Sigmoid colon (tissue), 4 donors: ENCODE data around the gene WNT6.

Source experiments
- POLR2AphosphoS5 ChIP-seq, 4 donors: sonication (generic); formaldehyde crosslinking; IDR thresholded peaks; one replicate each; pipeline ENCODE4 v1.6.1; 2017; ENCODE audit warnings: antibody characterized with exemption in 4 of 4
- TF ChIP-seq, protein P1 (sequence below), 4 experiments: fragments of 450-650 bp in 3 of 4; fragments of 200-600 bp in 1 of 4; IDR thresholded peaks; one replicate each; pipeline ENCODE4 v1.5.1; 2016 to 2019; ENCODE audit warnings: antibody characterized with exemption in 4 of 4, mild to moderate bottlenecking in 3 of 4, moderate library complexity in 2 of 4

GRCh38 chr2:218867900-218868299 lies 8.3 kb downstream of the WNT6 start:
- no peak for TF ChIP-seq POLR2AphosphoS5 (IDR thresholded peaks at IDR 0.05)
- TF ChIP-seq, protein P1, sequence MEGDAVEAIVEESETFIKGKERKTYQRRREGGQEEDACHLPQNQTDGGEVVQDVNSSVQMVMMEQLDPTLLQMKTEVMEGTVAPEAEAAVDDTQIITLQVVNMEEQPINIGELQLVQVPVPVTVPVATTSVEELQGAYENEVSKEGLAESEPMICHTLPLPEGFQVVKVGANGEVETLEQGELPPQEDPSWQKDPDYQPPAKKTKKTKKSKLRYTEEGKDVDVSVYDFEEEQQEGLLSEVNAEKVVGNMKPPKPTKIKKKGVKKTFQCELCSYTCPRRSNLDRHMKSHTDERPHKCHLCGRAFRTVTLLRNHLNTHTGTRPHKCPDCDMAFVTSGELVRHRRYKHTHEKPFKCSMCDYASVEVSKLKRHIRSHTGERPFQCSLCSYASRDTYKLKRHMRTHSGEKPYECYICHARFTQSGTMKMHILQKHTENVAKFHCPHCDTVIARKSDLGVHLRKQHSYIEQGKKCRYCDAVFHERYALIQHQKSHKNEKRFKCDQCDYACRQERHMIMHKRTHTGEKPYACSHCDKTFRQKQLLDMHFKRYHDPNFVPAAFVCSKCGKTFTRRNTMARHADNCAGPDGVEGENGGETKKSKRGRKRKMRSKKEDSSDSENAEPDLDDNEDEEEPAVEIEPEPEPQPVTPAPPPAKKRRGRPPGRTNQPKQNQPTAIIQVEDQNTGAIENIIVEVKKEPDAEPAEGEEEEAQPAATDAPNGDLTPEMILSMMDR (IDR thresholded peaks at IDR 0.05) = no peak
